Activated naive CD8-positive, alpha-beta T cell treated with anti-CD3 and anti-CD28 coated beads, Interleukin-2, amount 10 ng/mL, durations not matched to agents 7 days and 5 days (primary cell): ENCODE measurements around the gene RGMA. TPM values are rescaled to one million over a fixed set of nuclear protein-coding genes. Genes with fewer than 3 reads are reported as not detected.
"Not testable (repeated sequence)": the region's sequence is repeated elsewhere in the genome, so short reads cannot be mapped to it uniquely, and the experiment has no call there.

Source experiments
- ATAC-seq: fragments of 150-1000 bp; cut with Tn5 transposase; one replicate; pipeline ENCODE4 v1.10.0; 2021; ENCODE audit warnings: low read depth, moderate library complexity
- POLR2A ChIA-PET: fragments of 350-600 bp; sonication (Branson Sonifier 250); formaldehyde crosslinking; loops from one replicate; lab custom pipeline; 2021; ENCODE audit warnings: antibody characterized with exemption; lab: Charles Lee
- DNase-seq: peaks from one replicate; pipeline ENCODE4 v3.0.0; 2021
- H3K27ac Mint-ChIP-seq: one replicate; pipeline ENCODE4 v1.8.0; 2022; ENCODE audit warnings: mild to moderate bottlenecking, mixed read lengths
- H3K27me3 Mint-ChIP-seq: one replicate; pipeline ENCODE4 v1.8.0; 2022; ENCODE audit warnings: mild to moderate bottlenecking, moderate library complexity, mixed read lengths
- H3K36me3 Mint-ChIP-seq: one replicate; pipeline ENCODE4 v1.8.0; 2021; ENCODE audit warnings: mild to moderate bottlenecking, mixed read lengths
- H3K4me1 Mint-ChIP-seq: one replicate; pipeline ENCODE4 v1.8.0; 2021; ENCODE audit warnings: mixed read lengths
- H3K4me3 Mint-ChIP-seq: one replicate; pipeline ENCODE4 v1.8.0; 2022; ENCODE audit warnings: mild to moderate bottlenecking, moderate library complexity, mixed read lengths
- H3K9me3 Mint-ChIP-seq: one replicate; pipeline ENCODE4 v1.8.0; 2021; ENCODE audit warnings: mixed read lengths
- total RNA-seq, 2 experiments: library from RNA; stranded (reverse); gene quantifications; one replicate each; pipeline ENCODE4 v1.2.3, GENCODE V29; 2021

RGMA gene
- total RNA-seq, 2 experiments from 2014 or later: 0.30 TPM; not detected in 1

DNA sequence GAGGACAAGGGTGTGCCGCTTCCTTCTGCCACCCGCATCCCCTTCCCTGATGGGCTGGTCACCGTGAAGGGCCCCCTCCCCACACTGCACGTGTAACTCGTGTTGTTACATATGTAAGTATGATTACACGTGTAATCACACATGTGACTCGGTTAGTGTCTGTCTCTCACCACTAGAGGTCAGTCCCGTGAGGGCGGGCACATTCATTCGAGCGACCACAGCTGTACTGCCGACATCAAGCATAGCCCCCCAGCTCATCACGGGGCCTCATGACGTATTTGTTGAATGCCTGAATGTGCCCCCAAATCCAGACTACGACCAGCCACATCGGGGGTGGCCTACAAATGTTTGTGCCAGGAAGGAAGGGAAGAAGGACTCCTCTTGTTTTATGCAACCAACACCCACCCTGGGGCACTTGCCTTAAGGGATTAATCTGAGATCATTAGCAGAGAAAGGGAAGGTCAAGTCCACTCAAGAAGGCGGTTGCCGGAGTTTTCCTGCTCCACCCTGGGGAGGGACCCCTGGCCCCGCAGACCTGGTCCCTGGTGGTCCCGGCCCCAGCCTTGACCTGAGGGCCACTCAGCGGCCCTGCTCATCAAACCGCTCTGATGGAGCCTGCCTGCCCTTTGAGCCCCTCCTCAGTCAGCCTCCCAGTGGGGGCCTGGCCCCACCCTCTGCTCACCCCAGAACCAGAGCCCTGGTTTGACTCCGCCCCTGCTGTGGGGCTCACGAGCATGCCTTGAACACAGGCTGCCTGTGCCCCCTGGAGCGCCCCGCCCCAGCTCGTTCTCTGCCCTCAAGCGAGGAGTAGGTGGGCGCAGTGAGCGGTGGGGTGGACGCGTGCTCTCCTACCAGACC is 52.8 kb downstream of the RGMA start:
- no peaks in the 10 kb centered on the region for H3K9me3 Mint-ChIP-seq
- no peak overlapping the region for H3K4me3 Mint-ChIP-seq
- H3K27ac Mint-ChIP-seq: peak overlapping the region; percentile 70
- H3K27me3 Mint-ChIP-seq: peaks cover 1% of the 10 kb centered on the region
- POLR2A ChIA-PET: no interaction called here
- ATAC-seq: peak; percentile 81
- H3K36me3 Mint-ChIP-seq: no peaks in the 10 kb centered on the region
- peaks cover 6% of the 10 kb centered on the region for H3K4me1 Mint-ChIP-seq
- peak; percentile 51 for DNase-seq

GRCh38 chr15:93035092-93035915 is 53.7 kb downstream of the RGMA start:
- H3K27ac Mint-ChIP-seq: no peak overlapping the region
- peaks cover 10% of the 10 kb centered on the region for H3K4me1 Mint-ChIP-seq
- H3K4me3 Mint-ChIP-seq: no peak overlapping the region
- ATAC-seq: no peak
- no peaks in the 10 kb centered on the region for H3K36me3 Mint-ChIP-seq
- no peaks in the 10 kb centered on the region for H3K9me3 Mint-ChIP-seq
- H3K27me3 Mint-ChIP-seq: peaks cover 1% of the 10 kb centered on the region
- POLR2A ChIA-PET: no interaction called here
- peak; percentile 4 for DNase-seq

DNA sequence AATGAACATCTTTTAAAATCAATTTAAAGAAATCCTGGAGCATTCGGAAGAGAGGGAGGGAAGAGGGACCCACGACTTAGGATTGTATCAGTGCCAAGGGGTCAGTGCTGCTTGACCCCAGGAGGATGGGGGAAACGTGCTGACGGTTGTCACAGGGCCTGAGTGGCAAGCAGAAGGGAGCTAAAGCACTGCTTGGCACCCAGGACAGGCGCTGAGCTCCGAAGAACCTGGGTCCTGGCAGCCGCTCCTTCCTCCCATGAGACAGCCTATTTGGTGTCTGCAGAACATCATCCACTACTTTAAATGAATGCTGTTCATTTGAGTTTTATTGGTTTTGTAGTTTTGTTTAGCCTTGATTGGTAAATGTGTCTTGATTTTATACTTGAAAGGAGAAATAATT is 54.5 kb downstream of the RGMA start:
- DNase-seq: peak; percentile 10
- POLR2A ChIA-PET: interaction anchor here (0.6 kb wide), 1 partner anchor 1113 kb away, joined by 3 read pairs; no protein-coding TSS in a partner anchor
- Mint-ChIP-seq H3K36me3 (no peaks in the 10 kb centered on the region), H3K27ac (no peak overlapping the region), H3K4me3 (no peak overlapping the region), H3K27me3 (no peaks in the 10 kb centered on the region), H3K9me3 (no peaks in the 10 kb centered on the region), H3K4me1 (peaks cover 10% of the 10 kb centered on the region)
- ATAC-seq: no peak

GRCh38 chr15:93033434-93034045 is 55.5 kb downstream of the RGMA start:
- Mint-ChIP-seq H3K27me3 (no peaks in the 10 kb centered on the region), H3K4me3 (no peak overlapping the region), H3K27ac (no peak overlapping the region), H3K36me3 (no peaks in the 10 kb centered on the region), H3K4me1 (peaks cover 10% of the 10 kb centered on the region), H3K9me3 (no peaks in the 10 kb centered on the region)
- POLR2A ChIA-PET: no interaction called here
- peak; percentile 14 for DNase-seq
- no peak for ATAC-seq

- H3K27ac Mint-ChIP-seq, POLR2A ChIA-PET, H3K36me3 Mint-ChIP-seq, ATAC-seq, H3K27me3 Mint-ChIP-seq, H3K9me3 Mint-ChIP-seq, H3K4me3 Mint-ChIP-seq: not testable (repeated sequence)
- peak; percentile 20 for DNase-seq
- peaks cover 10% of the 10 kb centered on the region for H3K4me1 Mint-ChIP-seq
These were observed 56.4 kb downstream of the RGMA start for GRCh38 chr15:93032515-93033206.

DNA sequence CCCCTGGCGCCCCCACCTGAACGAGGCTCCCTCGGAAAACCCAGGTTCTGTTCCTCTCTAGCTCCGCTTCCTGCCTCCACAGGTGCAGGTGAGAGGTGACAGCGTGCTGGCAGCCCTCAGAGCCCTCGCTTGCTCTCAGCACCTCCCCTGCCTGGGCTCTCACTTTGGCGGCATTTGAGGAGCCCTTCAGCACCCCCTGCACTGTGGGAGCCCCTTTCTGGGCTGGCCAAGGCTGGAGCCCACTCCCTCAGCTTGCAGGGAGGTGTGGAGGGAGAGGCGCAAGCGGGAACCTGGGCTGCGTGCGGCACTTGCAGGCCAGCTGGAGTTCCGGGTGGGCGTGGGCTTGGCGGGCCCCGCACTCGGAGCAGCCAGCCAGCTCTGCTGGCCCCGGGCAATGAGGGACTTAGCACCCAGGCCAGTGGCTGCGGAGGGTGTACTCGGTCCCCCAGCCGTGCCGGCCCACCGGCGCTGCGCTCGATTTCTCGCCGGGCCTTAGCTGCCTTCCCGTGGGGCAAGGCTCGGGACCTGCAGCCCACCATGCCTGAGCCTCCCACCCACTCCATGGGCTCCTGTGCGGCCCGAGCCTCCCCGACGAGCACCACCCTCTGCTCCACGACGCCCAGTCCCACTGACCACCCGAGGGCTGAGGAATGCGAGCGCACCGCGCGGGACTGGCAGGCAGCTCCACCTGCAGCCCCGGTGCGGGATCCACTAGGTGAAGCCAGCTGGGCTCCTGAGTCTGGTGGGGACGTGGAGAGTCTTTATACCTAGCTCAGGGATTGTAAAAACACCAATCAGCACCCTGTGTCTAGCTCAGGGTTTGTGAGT is 57.2 kb downstream of the RGMA start:
- ATAC-seq, H3K36me3 Mint-ChIP-seq, H3K9me3 Mint-ChIP-seq, H3K4me3 Mint-ChIP-seq, POLR2A ChIA-PET, H3K27me3 Mint-ChIP-seq, H3K27ac Mint-ChIP-seq: not testable (repeated sequence)
- peaks cover 10% of the 10 kb centered on the region for H3K4me1 Mint-ChIP-seq
- peak; percentile 28 for DNase-seq

DNA sequence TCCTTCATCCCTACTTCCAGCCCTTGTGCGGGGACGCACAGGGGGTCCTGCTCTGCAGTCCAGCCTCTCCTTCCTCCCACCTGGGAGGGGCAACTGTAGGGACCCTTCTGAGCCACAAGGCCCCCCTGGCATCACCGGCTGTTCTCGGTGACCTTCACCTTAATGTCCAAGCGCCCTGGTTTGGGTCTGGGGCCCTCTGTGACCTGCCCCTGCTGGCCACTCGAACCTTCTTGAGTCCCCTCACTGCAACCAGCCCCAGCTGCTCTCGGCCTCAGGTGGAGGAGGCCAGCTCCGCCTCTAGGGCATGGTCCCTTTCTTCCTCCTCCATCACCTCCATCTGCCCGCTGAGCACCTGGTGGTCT is 57.9 kb downstream of the RGMA start:
- DNase-seq (no peak), ATAC-seq (no peak)
- peaks cover 3% of the 10 kb centered on the region for H3K36me3 Mint-ChIP-seq
- H3K4me3 Mint-ChIP-seq: no peak overlapping the region
- no peaks in the 10 kb centered on the region for H3K9me3 Mint-ChIP-seq
- no peaks in the 10 kb centered on the region for H3K27me3 Mint-ChIP-seq
- peaks cover 9% of the 10 kb centered on the region for H3K4me1 Mint-ChIP-seq
- POLR2A ChIA-PET: no interaction called here
- no peak overlapping the region for H3K27ac Mint-ChIP-seq

DNA sequence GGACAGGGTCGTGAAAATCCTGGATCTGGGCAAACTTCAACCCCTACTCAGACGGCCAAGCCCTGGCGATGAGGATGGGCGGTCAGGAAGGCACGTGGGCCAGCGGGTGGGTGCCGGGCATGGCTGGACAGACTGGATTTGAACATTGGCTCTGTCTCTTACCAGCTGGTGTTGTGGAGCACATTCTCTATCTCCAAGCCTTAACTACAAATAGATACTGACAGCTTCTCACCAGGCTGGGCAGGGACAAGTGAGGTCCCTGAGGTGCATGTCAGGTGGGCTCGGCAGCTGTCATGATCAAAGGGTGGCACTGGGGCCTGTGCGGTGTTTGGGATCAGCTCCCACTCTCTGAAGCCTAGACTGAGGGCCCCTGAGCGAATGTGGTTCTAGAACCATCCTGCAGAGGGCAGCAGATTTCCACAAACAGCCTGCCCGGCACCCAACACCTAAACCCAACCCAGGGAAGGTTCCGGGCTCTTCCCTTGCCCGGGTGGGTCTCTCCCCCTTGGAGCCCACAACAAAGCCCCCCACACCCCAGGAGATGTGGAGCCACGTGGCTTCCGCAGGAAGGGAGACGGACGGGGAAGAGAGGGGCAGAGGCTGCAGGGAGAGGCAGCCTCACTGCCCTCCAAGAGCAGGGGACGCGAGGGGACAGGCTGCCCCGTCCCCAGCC is 58.4 kb downstream of the RGMA start:
- POLR2A ChIA-PET: interaction anchor here (1.1 kb wide), 1 partner anchor 12 kb away, joined by 3 read pairs; no protein-coding TSS in a partner anchor
- H3K4me3 Mint-ChIP-seq: no peak overlapping the region
- DNase-seq (peak; percentile 69), ATAC-seq (peak; percentile 79)
- peaks cover 9% of the 10 kb centered on the region for H3K4me1 Mint-ChIP-seq
- H3K27ac Mint-ChIP-seq: peak overlapping the region; percentile 49
- H3K36me3 Mint-ChIP-seq: peaks cover 4% of the 10 kb centered on the region
- H3K27me3 Mint-ChIP-seq: no peaks in the 10 kb centered on the region
- H3K9me3 Mint-ChIP-seq: no peaks in the 10 kb centered on the region

- POLR2A ChIA-PET: interaction anchor here (0.5 to 1.1 kb wide), 2 partner anchors 12 to 231 kb away, joined by 3 read pairs; no protein-coding TSS in a partner anchor
- Mint-ChIP-seq H3K9me3 (no peaks in the 10 kb centered on the region), H3K36me3 (peaks cover 11% of the 10 kb centered on the region), H3K27ac (no peak overlapping the region), H3K4me3 (no peak overlapping the region), H3K27me3 (no peaks in the 10 kb centered on the region), H3K4me1 (peaks cover 15% of the 10 kb centered on the region)
- DNase-seq (peak; percentile 38), ATAC-seq (no peak)
These were observed 59.1 kb downstream of the RGMA start for GRCh38 chr15:93029836-93030429.

- ATAC-seq (no peak), DNase-seq (no peak)
- Mint-ChIP-seq H3K4me1 (peaks cover 20% of the 10 kb centered on the region), H3K27me3 (no peaks in the 10 kb centered on the region), H3K4me3 (no peak overlapping the region), H3K9me3 (no peaks in the 10 kb centered on the region), H3K27ac (no peak overlapping the region), H3K36me3 (peaks cover 17% of the 10 kb centered on the region)
- POLR2A ChIA-PET: interaction anchor here (0.5 kb wide), 1 partner anchor 230 kb away, joined by 3 read pairs; no protein-coding TSS in a partner anchor
These were observed 59.7 kb downstream of the RGMA start for GRCh38 chr15:93029214-93029835.

DNA sequence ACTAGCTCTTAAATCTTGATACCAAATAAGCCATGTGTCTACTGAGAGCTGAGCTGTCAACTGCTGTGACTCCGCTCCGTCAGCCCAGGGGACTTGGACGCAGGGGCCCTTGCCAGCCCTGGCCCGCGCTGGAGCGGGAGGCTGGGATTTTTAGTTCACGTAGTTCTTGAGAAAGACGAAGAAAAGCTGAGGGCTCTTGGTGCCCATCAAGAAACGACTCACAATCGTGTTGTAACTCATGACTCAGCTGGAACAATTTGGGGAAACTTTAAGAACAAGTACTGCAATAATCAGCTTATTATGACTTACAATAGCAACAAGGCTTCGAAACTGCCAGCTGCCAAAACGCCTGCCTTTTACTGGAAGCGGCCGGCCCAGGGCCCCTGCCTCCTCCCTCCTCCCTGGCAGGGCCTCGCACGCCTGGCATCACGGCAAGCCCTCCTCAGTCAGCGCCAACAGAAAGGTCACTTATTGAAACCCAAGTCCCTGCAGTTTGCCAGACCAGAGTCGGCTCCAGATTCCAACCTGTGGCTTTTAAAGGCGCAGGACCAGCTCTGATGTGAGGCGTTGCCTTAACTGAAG is 60.3 kb downstream of the RGMA start:
- H3K27me3 Mint-ChIP-seq: no peaks in the 10 kb centered on the region
- H3K9me3 Mint-ChIP-seq: no peaks in the 10 kb centered on the region
- H3K27ac Mint-ChIP-seq: no peak overlapping the region
- no peak for DNase-seq
- H3K4me1 Mint-ChIP-seq: peaks cover 25% of the 10 kb centered on the region
- POLR2A ChIA-PET: no interaction called here
- ATAC-seq: no peak
- no peak overlapping the region for H3K4me3 Mint-ChIP-seq
- H3K36me3 Mint-ChIP-seq: peaks cover 23% of the 10 kb centered on the region
